GM19240 (cell line): ENCODE measurements around the gene ITM2C.

ENCODE experiments used
- DNase-seq: peaks from one replicate; pipeline ENCODE4 v3.0.0; 2011; ENCODE audit warnings: low spot score; ENCODE audit not compliant: insufficient read length

The ITM2C gene

DNA sequence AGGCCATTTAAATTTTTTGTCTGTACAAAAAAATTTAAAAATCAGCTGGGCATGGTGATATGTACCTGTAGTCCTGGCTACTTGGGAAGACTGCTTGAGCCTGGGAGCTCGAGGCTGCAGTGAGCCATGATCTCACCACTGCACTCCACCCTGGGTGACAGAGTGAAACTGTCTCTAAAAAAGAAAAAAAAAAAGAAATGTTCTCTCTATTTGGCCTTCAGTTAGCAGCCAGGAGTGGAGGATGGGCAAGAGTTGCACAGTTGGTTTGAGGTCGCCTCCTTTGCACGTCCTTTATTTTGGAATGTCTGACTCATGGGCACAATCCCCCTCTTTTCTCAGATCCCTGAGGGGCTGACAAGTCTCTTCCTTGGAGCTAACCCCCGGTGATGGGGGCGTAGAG, 26.3 kb downstream of the ITM2C start:
- DNase-seq = no peak

GRCh38 chr2:230891509-230891908, 26.8 kb downstream of the ITM2C start:
- no peak for DNase-seq

GRCh38 chr2:230893338-230893737, 28.6 kb downstream of the ITM2C start:
- peak; percentile 26 for DNase-seq

DNA sequence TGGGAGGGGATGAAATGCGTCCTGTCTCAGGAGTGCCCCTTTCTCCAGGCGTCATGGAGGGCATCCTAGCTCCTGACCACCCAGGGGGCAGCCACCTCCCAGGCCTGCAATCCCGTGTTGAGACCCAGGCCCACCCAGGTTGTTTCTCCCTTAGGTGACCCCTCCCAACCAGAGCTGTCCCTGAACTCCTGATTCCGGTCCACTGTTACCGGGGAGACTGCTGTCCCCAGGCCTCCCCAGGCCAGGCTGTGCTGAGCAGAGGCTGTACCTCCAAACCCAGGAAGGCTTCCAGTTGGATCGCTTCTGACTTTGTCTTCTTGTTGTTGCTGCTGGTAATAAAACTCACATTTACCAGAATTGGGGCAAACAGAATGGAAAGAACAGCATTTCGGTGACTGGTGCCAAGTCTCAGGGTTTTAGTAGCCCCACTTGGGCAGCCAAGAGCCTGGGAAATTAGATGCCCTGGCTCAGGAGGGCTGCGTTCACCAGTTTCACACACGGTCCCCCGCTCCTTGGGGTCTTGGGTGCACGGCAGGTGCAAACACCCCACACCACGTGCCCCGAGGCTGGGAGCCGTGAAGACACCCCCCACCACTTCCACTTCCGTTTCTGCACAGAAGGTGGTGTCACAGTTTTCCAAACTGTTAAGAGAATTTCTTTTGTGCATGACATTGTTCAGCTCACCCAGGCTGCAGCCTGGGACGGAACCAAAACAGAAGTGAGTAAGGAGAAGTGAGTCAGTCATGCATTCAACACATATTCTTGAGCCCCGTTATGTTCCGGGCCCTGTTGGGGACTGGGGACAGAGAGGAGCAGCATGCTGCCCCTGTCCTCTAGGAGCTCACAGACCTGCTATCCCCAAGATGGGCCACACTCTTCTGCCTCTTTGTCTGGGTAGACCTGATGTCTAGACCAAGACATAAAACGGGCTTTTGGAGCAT, 29.4 kb downstream of the ITM2C start:
- no peak for DNase-seq

GRCh38 chr2:230895536-230896345, 31.0 kb downstream of the ITM2C start:
- no peak for DNase-seq

- no peak for DNase-seq
Measured at GRCh38 chr2:230896346-230897115, 31.8 kb downstream of the ITM2C start.

DNA sequence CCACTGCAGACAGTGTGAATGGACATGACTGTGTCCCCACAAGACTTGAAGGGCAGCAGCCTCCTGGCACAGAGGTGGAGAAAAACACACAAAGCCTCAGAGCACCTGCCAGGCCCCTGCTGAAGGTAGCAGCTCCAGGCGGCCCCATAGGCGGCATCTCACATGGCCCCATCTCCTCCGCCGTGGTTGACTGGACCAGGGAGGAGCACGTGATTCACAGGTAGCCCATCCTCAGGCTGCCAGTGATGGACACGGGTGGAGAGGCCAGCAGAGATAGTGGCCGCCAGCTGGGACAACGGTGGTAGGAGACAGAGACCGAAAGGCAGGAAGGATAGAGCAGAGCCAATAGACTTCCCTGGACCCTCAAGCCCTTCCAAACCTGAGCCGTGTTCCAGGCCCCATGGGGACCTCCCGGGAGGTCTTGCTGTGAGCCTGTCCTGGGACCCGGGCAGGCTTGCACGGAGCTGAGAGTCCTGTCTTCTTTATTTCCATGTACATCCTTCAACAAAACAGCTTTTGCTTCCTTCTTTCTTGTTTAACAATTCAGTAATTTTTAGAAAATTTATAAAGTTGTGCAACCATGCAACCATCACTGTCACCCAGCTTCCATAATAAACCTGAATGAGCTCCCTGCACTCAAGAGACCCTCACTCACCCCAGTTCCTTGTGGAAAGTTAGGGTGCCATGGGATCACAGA, 33.4 kb downstream of the ITM2C start:
- DNase-seq = no peak

GRCh38 chr2:230898713-230899091, 34.0 kb downstream of the ITM2C start:
- no peak for DNase-seq

DNA sequence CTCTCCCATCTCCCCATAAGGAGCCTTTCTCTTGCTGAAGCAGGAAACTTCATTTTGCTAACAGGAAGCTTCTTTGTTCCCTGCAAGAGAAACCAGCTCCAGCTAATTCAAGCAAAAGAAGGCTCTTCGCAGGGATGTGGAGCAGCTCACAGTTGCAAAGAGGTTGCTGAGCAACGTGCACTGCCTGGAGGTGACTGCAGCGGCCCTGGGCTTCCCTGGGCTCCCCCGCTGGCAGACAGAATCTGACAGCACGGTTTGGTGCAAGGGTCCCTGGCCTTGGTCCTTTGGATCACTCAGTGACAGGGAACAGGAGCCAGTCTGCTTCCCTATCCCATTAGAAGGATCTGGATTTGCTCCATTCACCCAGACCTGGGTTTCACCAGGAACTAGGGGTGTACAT, 34.5 kb downstream of the ITM2C start:
- DNase-seq = no peak

GRCh38 chr2:230899786-230900185, 35.0 kb downstream of the ITM2C start:
- DNase-seq = no peak

DNA sequence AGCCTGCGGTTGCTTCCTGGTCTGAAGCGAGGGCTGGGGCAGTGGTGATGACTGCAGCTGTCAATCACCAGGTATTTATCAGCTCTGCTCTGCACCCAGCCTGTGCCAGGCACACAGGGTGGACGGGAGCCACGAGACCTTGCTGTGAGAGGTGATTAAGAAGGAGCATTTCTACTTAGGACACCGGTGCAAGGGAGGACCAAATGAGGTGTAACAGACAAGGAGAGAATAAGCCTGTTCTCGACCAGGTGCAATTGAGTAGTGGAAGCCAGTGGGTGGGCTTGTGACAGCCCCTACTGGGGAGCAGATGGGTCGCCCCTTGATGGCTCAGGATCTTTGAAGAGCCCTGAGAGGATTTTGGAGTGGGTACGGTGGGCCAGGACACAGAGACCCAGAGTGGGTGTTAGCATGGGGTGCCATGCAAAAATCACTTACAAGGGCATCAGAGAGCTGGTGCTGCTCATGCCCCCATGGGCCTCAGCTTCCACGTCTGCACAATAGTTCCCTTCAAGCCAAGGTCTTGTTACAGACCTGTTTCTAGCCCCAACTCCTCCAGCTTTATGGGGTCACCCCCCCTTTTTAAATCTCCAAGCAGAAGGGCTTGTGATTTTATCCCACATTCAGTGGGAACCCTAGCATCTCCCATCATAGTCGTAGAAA, 35.7 kb downstream of the ITM2C start:
- no peak for DNase-seq

GRCh38 chr2:230901006-230901405, 36.3 kb downstream of the ITM2C start:
- DNase-seq = no peak

- peak; percentile 81 for DNase-seq
Measured at GRCh38 chr2:230902180-230902899, 37.6 kb downstream of the ITM2C start.

- no peak for DNase-seq
Measured at GRCh38 chr2:230903231-230904150, 38.7 kb downstream of the ITM2C start.

DNA sequence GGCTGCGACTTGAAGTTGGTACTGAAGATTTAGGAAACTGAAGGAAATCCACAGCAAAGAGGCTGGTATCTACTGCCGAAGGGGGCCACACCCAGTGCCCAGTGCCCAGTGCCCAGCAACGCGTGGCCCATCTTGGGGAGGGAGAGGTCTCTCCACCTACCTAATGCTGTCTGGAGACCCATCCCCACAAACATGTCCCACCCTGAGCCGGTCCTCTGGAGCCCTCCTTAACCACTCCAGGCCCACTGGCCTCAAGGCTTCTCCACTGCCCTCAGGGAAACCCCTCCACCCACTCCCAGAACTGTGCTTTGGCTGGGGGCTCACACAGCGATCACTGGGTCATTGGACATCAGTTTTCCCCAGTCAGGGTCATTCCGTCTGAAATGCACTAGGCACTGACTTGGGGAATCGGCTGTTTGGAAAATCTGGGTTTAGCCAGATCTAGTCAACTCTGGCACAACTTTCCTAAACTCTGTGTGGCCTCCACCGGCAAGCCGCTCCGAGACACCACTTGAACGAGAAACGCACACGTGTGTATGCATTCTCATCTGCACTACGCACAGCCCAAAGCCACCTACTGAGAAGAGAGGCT, 40.2 kb downstream of the ITM2C start:
- no peak for DNase-seq

DNA sequence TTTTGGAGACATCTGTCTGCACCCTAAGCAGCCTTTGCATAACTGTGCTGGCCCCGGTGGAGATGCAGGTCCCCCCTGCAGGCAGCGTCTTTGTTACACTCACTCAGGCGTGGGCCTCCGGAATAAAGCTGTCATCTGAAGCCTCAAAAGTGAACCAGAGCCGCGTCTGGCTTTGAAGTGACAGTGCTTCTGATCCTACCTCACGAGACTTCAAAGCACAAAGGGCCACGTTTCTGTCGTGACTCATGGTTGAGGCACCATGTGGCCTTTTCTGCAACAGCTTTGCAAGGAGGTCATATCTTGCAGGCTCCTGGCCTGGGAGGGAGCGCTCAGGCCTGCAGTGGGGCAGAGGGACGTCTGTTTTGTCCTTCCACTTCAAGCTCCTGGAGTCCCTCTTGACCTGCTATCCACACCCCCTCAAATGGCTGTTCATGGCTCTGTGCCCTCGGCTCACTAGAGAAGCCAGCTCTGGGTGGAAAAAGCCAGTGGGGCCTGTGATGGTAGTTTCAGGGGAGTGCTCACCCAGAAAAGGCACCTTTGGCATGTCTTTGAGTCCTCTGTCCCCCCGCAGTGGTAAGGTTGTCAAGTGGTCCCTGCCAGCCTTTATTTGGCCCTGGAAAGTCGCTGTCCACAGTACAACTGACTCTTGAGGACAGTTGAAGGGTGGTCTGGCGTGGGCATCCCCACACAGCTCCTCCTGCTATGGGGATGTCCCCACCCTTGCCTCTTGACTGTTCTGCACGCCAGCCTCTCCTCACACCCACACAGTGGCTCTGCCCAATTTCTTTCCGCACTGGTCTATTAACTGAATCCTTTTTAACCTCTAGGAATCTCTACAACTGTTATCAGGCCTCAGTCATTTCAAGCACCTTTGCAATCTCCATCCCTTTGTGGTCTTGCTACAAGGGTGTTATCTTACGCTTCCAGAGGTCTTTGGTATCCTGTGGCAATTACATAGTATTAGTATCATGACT, 41.0 kb downstream of the ITM2C start:
- DNase-seq = no peak
